RWPE2 (cell line): ENCODE results near the gene KCTD20.

ENCODE experiments used
- ATAC-seq: fragments of 200-7000 bp; cut with Tn5 transposase; 3 replicates; pipeline ENCODE4 v1.9.1; 2021; ENCODE audit warnings: low read depth
- DNase-seq: peaks from one replicate; pipeline ENCODE4 v3.0.0-alpha.2; 2020; ENCODE audit warnings: low spot score
- H3K27ac ChIP-seq: fragments of 450-650 bp; 2 replicates; pipeline ENCODE4 v1.5.1; 2017; ENCODE audit warnings: mild to moderate bottlenecking; ENCODE audit not compliant: poor library complexity, severe bottlenecking
- H3K27me3 ChIP-seq: fragments of 250-450 bp; sonication (Bioruptor Pico); 2 replicates; pipeline ENCODE4 v1.5.1; 2021; ENCODE audit warnings: mild to moderate bottlenecking, moderate library complexity; ENCODE audit not compliant: insufficient read depth, poor library complexity, severe bottlenecking
- H3K36me3 ChIP-seq: fragments of 250-450 bp; sonication (Bioruptor Pico); 2 replicates; pipeline ENCODE4 v1.5.1; 2020; ENCODE audit warnings: low read depth, mild to moderate bottlenecking, moderate library complexity
- H3K4me1 ChIP-seq: fragments of 250-450 bp; sonication (Bioruptor Pico); 2 replicates; pipeline ENCODE4 v1.5.1; 2021; ENCODE audit warnings: mild to moderate bottlenecking, moderate library complexity; ENCODE audit not compliant: insufficient read depth, poor library complexity, severe bottlenecking
- H3K4me3 ChIP-seq: fragments of 250-450 bp; sonication (Bioruptor Pico); 2 replicates; pipeline ENCODE4 v1.5.1; 2021; ENCODE audit warnings: mild to moderate bottlenecking, moderate library complexity; ENCODE audit not compliant: severe bottlenecking
- H3K9me3 ChIP-seq: fragments of 250-450 bp; sonication (Bioruptor Pico); 2 replicates; pipeline ENCODE4 v1.5.1; 2021; ENCODE audit warnings: mild to moderate bottlenecking, moderate library complexity; ENCODE audit not compliant: severe bottlenecking
- CTCF ChIP-seq: fragments of 450-650 bp; IDR thresholded peaks from one replicate; pipeline ENCODE4 v1.5.1; 2017; ENCODE audit warnings: mild to moderate bottlenecking, moderate library complexity; ENCODE audit not compliant: poor library complexity, severe bottlenecking

The KCTD20 gene

GRCh38 chr6:36464233-36464632 is 21.4 kb downstream of the KCTD20 start:
- Histone ChIP-seq H3K4me3 (no peak overlapping the region), H3K4me1 (no peaks in the 10 kb centered on the region), H3K27ac (no peak overlapping the region), H3K9me3 (no peaks in the 10 kb centered on the region), H3K27me3 (no peaks in the 10 kb centered on the region), H3K36me3 (peaks cover 7% of the 10 kb centered on the region)
- DNase-seq (no peak), ATAC-seq (no peak)
- TF ChIP-seq CTCF, result no peak

- no peaks in the 10 kb centered on the region for H3K27me3 ChIP-seq
- TF ChIP-seq CTCF, result no peak
- ATAC-seq, result no peak
- H3K4me3 ChIP-seq, result no peak overlapping the region
- H3K4me1 ChIP-seq, result no peaks in the 10 kb centered on the region
- no peaks in the 10 kb centered on the region for H3K9me3 ChIP-seq
- no peak for DNase-seq
- peaks cover 34% of the 10 kb centered on the region for H3K36me3 ChIP-seq
- no peak overlapping the region for H3K27ac ChIP-seq
These were observed 24.8 kb downstream of the KCTD20 start for GRCh38 chr6:36467625-36468024.

GRCh38 chr6:36469148-36469661 is 26.4 kb downstream of the KCTD20 start:
- Histone ChIP-seq H3K9me3 (no peaks in the 10 kb centered on the region), H3K36me3 (peaks cover 41% of the 10 kb centered on the region), H3K27ac (no peak overlapping the region), H3K4me1 (no peaks in the 10 kb centered on the region), H3K4me3 (no peak overlapping the region), H3K27me3 (no peaks in the 10 kb centered on the region)
- no peak for TF ChIP-seq CTCF
- DNase-seq (no peak), ATAC-seq (no peak)

- DNase-seq (no peak), ATAC-seq (no peak)
- no peaks in the 10 kb centered on the region for H3K9me3 ChIP-seq
- H3K4me1 ChIP-seq, result no peaks in the 10 kb centered on the region
- peaks cover 47% of the 10 kb centered on the region for H3K36me3 ChIP-seq
- no peak for TF ChIP-seq CTCF
- H3K4me3 ChIP-seq, result no peak overlapping the region
- no peak overlapping the region for H3K27ac ChIP-seq
- H3K27me3 ChIP-seq, result no peaks in the 10 kb centered on the region
These were observed 27.1 kb downstream of the KCTD20 start for GRCh38 chr6:36469946-36470345.

GRCh38 chr6:36478051-36478526 is 35.3 kb downstream of the KCTD20 start:
- Histone ChIP-seq H3K4me3 (no peak overlapping the region), H3K9me3 (no peaks in the 10 kb centered on the region), H3K4me1 (no peaks in the 10 kb centered on the region), H3K27me3 (no peaks in the 10 kb centered on the region), H3K27ac (no peak overlapping the region), H3K36me3 (peaks cover 65% of the 10 kb centered on the region)
- DNase-seq (no peak), ATAC-seq (no peak)
- no peak for TF ChIP-seq CTCF
